Testis (tissue), 3 donors: ENCODE measurements around the gene CYB5R3. TPM values are rescaled to one million over a fixed set of nuclear protein-coding genes. Genes with fewer than 3 reads are reported as not detected.

Experiments used
- DNase-seq: peaks from one replicate; pipeline ENCODE4 v3.0.0-alpha.2; 2019
- H3K27ac ChIP-seq, 2 donors: fragments of 200-600 bp; sonication (generic); one replicate each; pipeline ENCODE4 v1.5.1; 2019
- H3K27me3 ChIP-seq: fragments of 200-600 bp; sonication (generic); one replicate; pipeline ENCODE4 v1.5.1; 2019
- H3K36me3 ChIP-seq: fragments of 200-600 bp; sonication (generic); one replicate; pipeline ENCODE4 v1.5.1; 2017; ENCODE audit warnings: low read depth; ENCODE audit errors: missing control alignments
- H3K4me1 ChIP-seq: fragments of 200-600 bp; sonication (generic); one replicate; pipeline ENCODE4 v1.5.1; 2019
- H3K4me3 ChIP-seq, 2 donors: fragments of 200-600 bp; sonication (generic); one replicate each; pipeline ENCODE4 v1.5.1; 2017 to 2019
- H3K9me3 ChIP-seq: fragments of 200-600 bp; sonication (generic); one replicate; pipeline ENCODE4 v1.5.1; 2017
- POLR2A ChIP-seq: fragments of 450-650 bp; IDR thresholded peaks from one replicate; pipeline ENCODE4 v1.6.1; 2017; ENCODE audit warnings: antibody characterized with exemption, mild to moderate bottlenecking, moderate library complexity
- WGBS, 2 donors: methylation state at CpG; one replicate each; pipeline ENCODE4 v1.1.5; 2018; 5-methylcytosine and 5-hydroxymethylcytosine counted together
- intact Hi-C: fragments of 100-400 bp; cut with DNase I; formaldehyde crosslinking; loops from one replicate; pipeline ENCODE4 v1.15.1; 2023; ENCODE audit warnings: low total_unique reads
- polyA plus RNA-seq: library from polyadenylated mRNA; stranded (reverse); fragments of 350-450 nt; fragmentation: Illumina TruSeq; extraction: RNeasy Lipid Tissue Mini Kit (QIAGEN cat#74804); gene quantifications from one replicate; pipeline ENCODE4 v1.2.3, GENCODE V29; 2014; ENCODE audit warnings: low read depth, low replicate concordance; ENCODE audit not compliant: insufficient read depth
- total RNA-seq, 2 donors: library from RNA; depleted of rRNA; stranded (reverse); fragments of >200 nt; gene quantifications; one replicate each; pipeline ENCODE4 v1.2.3, GENCODE V29; 2016
- TF ChIP-seq, protein P1 (sequence below), 3 experiments: fragments of 450-650 bp in 2 of 3; fragments of 200-600 bp in 1 of 3; sonication (generic) in 1 of 3; IDR thresholded peaks; one replicate each; pipeline ENCODE4 v1.5.1; 2016 to 2019; ENCODE audit warnings: antibody characterized with exemption in 3 of 3, mild to moderate bottlenecking in 2 of 3, moderate library complexity in 1 of 3

CYB5R3 gene
- total and polyA plus RNA-seq, 3 donors from 2014 or later: 330 to 484 (median 423) TPM

DNA sequence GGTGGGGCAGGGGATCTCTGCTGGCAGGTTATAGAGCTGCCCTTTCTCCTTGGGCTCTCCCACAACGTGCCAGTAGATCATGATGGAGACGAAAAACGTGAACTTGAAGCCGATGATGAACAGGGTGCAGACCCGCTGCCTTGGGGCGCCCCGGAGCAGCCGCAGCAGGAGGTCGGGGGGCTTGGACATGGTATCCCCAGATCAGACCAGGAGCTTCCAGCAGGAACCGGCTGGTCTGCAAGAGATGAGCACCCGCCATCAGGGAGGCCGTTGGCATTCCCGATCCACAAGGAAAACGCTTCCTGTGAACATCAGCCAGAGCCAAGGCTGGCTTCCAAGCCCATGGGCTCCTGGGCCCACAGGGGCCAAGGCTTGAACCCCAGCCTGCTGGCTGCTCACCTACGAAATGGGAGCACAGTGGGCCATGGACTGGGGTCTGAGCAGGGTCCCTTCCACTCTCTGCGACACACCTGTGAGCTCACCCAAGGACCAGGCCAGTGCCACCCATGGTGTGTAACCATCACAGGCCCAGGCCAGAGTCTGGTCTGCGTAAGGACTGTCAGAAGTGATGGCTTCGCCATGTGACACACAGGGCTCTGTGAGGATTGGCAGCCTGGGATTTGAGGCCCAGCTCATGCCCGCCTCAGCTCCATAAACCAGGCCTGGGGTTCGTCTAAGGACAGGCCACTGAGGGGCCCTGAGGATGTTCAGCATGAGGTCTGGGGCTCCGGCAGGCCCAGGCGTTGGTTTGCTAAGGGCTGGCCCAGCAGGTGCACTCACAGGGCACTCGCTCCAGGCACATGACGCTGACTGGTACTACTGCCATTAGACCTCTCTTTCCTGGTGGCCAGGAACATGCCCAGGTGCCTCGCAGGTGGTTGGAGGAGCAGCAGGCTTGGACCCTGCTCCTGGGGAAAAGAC lies 44.8 kb upstream of the CYB5R3 start:
- Histone ChIP-seq H3K36me3 (no peaks in the 10 kb centered on the region), H3K27me3 (no peaks in the 10 kb centered on the region), H3K27ac (no peak overlapping the region), H3K4me3 (no peak overlapping the region), H3K4me1 (peaks cover 27% of the 10 kb centered on the region), H3K9me3 (no peaks in the 10 kb centered on the region)
- intact Hi-C loops: no loop called here
- 83 to 93% methylated on average over 16 to 22 of the region's 25 CpGs for WGBS, 2 donors
- TF ChIP-seq POLR2A: no peak
- TF ChIP-seq, protein P1, sequence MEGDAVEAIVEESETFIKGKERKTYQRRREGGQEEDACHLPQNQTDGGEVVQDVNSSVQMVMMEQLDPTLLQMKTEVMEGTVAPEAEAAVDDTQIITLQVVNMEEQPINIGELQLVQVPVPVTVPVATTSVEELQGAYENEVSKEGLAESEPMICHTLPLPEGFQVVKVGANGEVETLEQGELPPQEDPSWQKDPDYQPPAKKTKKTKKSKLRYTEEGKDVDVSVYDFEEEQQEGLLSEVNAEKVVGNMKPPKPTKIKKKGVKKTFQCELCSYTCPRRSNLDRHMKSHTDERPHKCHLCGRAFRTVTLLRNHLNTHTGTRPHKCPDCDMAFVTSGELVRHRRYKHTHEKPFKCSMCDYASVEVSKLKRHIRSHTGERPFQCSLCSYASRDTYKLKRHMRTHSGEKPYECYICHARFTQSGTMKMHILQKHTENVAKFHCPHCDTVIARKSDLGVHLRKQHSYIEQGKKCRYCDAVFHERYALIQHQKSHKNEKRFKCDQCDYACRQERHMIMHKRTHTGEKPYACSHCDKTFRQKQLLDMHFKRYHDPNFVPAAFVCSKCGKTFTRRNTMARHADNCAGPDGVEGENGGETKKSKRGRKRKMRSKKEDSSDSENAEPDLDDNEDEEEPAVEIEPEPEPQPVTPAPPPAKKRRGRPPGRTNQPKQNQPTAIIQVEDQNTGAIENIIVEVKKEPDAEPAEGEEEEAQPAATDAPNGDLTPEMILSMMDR (IDR thresholded peaks at IDR 0.05): no peak
- DNase-seq: no peak

DNA sequence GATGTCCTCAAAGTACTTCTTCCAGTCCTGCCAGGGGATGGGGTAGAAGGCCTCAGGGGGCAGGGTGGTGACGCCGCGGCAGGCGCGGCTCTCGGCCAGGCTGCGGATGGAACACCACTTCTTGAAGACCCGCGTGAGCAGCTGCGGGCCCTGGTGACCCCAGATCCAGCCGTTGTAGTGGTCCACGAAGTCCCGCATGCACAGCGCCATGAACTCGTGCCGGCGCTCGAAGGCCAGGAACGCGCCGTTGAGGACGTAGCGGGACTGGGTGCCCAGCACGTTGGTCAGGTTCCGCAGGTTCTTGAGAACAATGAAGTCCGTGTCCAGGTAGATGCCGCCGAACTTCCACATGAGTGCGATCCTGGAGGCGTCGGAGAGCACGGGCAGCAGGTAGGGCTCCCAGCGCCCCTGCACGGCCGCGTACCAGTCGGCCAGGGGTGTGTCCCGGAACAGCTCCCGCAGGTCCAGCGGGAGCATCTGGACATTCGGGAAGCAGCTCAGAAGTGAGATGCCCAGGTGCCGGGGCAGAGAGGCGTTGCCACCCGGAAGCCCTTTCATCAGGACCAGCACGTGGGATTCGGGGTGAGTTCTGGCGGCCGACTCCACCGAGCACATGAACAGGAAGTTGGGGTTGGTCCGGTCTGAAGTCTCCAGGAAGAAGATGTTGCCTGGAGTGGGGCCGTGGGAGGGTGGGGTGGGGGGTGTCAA lies 44.0 kb upstream of the CYB5R3 start:
- 89 to 91% methylated on average over 11 to 51 of the region's 51 CpGs for WGBS, 2 donors
- H3K9me3 ChIP-seq: no peaks in the 10 kb centered on the region
- no peaks in the 10 kb centered on the region for H3K27me3 ChIP-seq
- intact Hi-C loops: no loop called here
- H3K27ac ChIP-seq: no peak overlapping the region
- H3K36me3 ChIP-seq: no peaks in the 10 kb centered on the region
- no peak overlapping the region for H3K4me3 ChIP-seq
- TF ChIP-seq POLR2A: no peak
- peaks cover 26% of the 10 kb centered on the region for H3K4me1 ChIP-seq
- no peak for DNase-seq

DNA sequence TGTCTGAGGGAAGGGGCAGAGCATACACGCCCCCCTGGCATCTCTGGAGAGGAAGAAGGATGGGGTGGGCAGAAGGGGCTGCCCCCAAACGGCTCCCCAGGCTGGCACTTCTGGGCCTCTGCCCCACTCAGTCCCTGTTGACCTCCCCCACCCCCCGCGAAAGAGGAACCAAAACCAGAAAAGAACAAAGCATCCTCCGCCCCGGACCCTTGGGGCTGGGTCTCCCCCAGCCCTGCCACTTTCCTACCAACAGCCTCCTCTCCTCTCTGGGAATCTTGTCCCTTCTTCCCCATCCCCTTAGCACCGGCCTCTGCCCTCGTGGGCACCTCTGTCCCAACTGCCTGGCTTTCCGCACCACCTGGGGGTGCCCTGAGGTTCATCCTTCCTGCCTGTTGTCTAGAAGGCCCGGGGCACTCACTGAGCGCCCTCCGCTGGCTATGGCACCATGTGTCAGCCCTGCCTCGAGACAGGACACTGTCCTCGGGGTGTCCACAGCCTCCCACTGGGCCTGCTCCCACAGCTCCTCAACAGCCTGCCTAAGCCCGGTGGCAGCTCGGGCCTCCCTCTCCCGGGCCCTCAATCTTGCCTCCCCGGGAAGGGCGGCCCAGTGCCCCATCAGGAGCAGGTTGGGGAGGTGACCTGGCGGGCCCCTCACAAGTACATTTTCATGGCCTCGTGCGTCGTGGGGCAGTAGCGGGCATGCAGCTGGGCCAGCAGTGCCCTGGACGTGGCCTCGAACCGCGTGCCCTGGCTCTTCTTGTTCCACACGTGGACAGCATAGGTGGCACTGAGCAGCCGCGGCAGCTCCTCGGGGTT lies 43.3 kb upstream of the CYB5R3 start:
- Histone ChIP-seq H3K36me3 (no peaks in the 10 kb centered on the region), H3K27ac (no peak overlapping the region), H3K4me1 (peaks cover 29% of the 10 kb centered on the region), H3K27me3 (no peaks in the 10 kb centered on the region), H3K4me3 (no peak overlapping the region), H3K9me3 (no peaks in the 10 kb centered on the region)
- 85 to 91% methylated on average over 19 to 32 of the region's 32 CpGs for WGBS, 2 donors
- intact Hi-C loops: no loop called here
- no peak for TF ChIP-seq POLR2A
- TF ChIP-seq, protein P1 (IDR thresholded peaks at IDR 0.05): no peak
- no peak for DNase-seq

DNA sequence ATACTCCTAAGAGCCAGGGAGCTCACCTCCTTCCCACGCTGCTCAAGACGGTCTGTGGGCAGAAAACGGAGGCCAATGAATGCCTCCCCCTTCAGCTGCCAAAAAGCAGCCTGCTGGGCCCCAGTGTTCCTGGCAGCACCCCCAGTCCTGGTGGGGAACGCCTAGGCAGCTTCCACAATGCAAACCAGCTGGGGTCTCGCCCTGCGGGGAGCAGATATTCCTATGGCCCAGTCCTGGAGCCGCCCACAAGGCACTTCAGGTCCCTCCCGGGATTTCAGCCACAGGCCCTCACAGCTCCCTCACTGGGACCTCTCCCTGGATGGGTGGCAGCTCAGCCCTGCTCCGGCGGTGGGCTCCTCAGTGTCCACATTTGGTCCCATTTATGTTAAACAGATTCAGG lies 42.2 kb upstream of the CYB5R3 start:
- Histone ChIP-seq H3K4me3 (no peak overlapping the region), H3K27ac (peak overlapping the region; percentile 23 to 38), H3K9me3 (no peaks in the 10 kb centered on the region), H3K4me1 (peaks cover 33% of the 10 kb centered on the region), H3K36me3 (no peaks in the 10 kb centered on the region), H3K27me3 (no peaks in the 10 kb centered on the region)
- WGBS, 2 donors: 36 to 47% methylated on average over 10 of the region's 10 CpGs
- TF ChIP-seq, protein P1 (IDR thresholded peaks at IDR 0.05): no peak
- no peak for TF ChIP-seq POLR2A
- no peak for DNase-seq
- intact Hi-C loops: no loop called here
